Nephron progenitor cell (in vitro differentiated cells): ENCODE results near the gene ERC2.

ENCODE experiments used
- DNase-seq: peaks from one replicate; pipeline ENCODE4 v3.0.0; 2021
- H3K27ac Mint-ChIP-seq: 2 replicates; pipeline ENCODE4 v1.8.0; 2021; ENCODE audit warnings: mild to moderate bottlenecking, moderate library complexity, mixed read lengths
- H3K27me3 Mint-ChIP-seq: 2 replicates; pipeline ENCODE4 v1.8.0; 2021; ENCODE audit warnings: mild to moderate bottlenecking, low read depth, mixed read lengths; ENCODE audit not compliant: poor library complexity
- H3K36me3 Mint-ChIP-seq: 2 replicates; pipeline ENCODE4 v1.8.0; 2021; ENCODE audit warnings: low read depth, mixed read lengths
- H3K4me1 Mint-ChIP-seq: 2 replicates; pipeline ENCODE4 v1.8.0; 2021; ENCODE audit warnings: mixed read lengths
- H3K4me3 Mint-ChIP-seq: 2 replicates; pipeline ENCODE4 v1.8.0; 2021; ENCODE audit warnings: mild to moderate bottlenecking, moderate library complexity, mixed read lengths
- H3K9me3 Mint-ChIP-seq: 2 replicates; pipeline ENCODE4 v1.8.0; 2021; ENCODE audit warnings: mild to moderate bottlenecking, moderate library complexity, mixed read lengths
- CTCF ChIP-seq: fragments of 200-600 bp; sonication (generic); IDR thresholded peaks from 2 replicates; pipeline ENCODE4 v1.5.0; 2021; ENCODE audit warnings: antibody characterized with exemption

The ERC2 gene

GRCh38 chr3:55497250-55497649 is 971.0 kb downstream of the ERC2 start:
- no peak overlapping the region for H3K27ac Mint-ChIP-seq
- H3K4me1 Mint-ChIP-seq: peaks cover 12% of the 10 kb centered on the region
- TF ChIP-seq CTCF: no peak
- H3K36me3 Mint-ChIP-seq: no peaks in the 10 kb centered on the region
- H3K9me3 Mint-ChIP-seq: no peaks in the 10 kb centered on the region
- no peak for DNase-seq
- H3K4me3 Mint-ChIP-seq: no peak overlapping the region
- H3K27me3 Mint-ChIP-seq: peaks cover 2% of the 10 kb centered on the region

- Mint-ChIP-seq H3K4me1 (peaks cover 35% of the 10 kb centered on the region), H3K9me3 (no peaks in the 10 kb centered on the region), H3K27me3 (peaks cover 5% of the 10 kb centered on the region), H3K27ac (no peak overlapping the region), H3K4me3 (no peak overlapping the region), H3K36me3 (no peaks in the 10 kb centered on the region)
- TF ChIP-seq CTCF: no peak
- DNase-seq: no peak
These were observed 973.3 kb downstream of the ERC2 start for GRCh38 chr3:55494976-55495375.

GRCh38 chr3:55492976-55493375 is 975.3 kb downstream of the ERC2 start:
- Mint-ChIP-seq H3K9me3 (no peaks in the 10 kb centered on the region), H3K27me3 (peaks cover 15% of the 10 kb centered on the region), H3K4me3 (no peak overlapping the region), H3K4me1 (peaks cover 49% of the 10 kb centered on the region), H3K36me3 (no peaks in the 10 kb centered on the region), H3K27ac (no peak overlapping the region)
- no peak for TF ChIP-seq CTCF
- DNase-seq: no peak

- H3K36me3 Mint-ChIP-seq: no peaks in the 10 kb centered on the region
- H3K4me3 Mint-ChIP-seq: peak overlapping the region; percentile 19
- TF ChIP-seq CTCF: no peak
- H3K9me3 Mint-ChIP-seq: no peaks in the 10 kb centered on the region
- DNase-seq: no peak
- peaks cover 15% of the 10 kb centered on the region for H3K27me3 Mint-ChIP-seq
- peak overlapping the region; percentile 85 for H3K27ac Mint-ChIP-seq
- H3K4me1 Mint-ChIP-seq: peaks cover 49% of the 10 kb centered on the region
These were observed 976.9 kb downstream of the ERC2 start for GRCh38 chr3:55491296-55491816.

- Mint-ChIP-seq H3K27me3 (peaks cover 15% of the 10 kb centered on the region), H3K9me3 (no peaks in the 10 kb centered on the region)
These were observed 977.9 kb downstream of the ERC2 start for GRCh38 chr3:55490276-55490913.

More at GRCh38 chr3:55490276-55490913, 977.9 kb downstream of the ERC2 start:
- TF ChIP-seq CTCF: no peak
- H3K4me3 Mint-ChIP-seq: peak overlapping the region; percentile 95
- peaks cover 52% of the 10 kb centered on the region for H3K4me1 Mint-ChIP-seq
- no peak overlapping the region for H3K27ac Mint-ChIP-seq
- no peaks in the 10 kb centered on the region for H3K36me3 Mint-ChIP-seq
- no peak for DNase-seq
